Gastrocnemius medialis (tissue), 4 donors: ENCODE measurements around the gene CDC42EP3.

Experiments used
- POLR2A ChIP-seq, 2 donors: fragments of 450-650 bp; IDR thresholded peaks; one replicate each; pipeline ENCODE4 v1.6.1; 2017; ENCODE audit warnings: antibody characterized with exemption in 2 of 2, mild to moderate bottlenecking in 2 of 2, moderate library complexity in 2 of 2
- TF ChIP-seq, protein P1 (sequence below), 5 experiments: fragments of 450-650 bp in 3 of 5; fragments of 200-600 bp in 2 of 5; sonication (generic) in 2 of 5; IDR thresholded peaks in 4 of 5; conservative IDR thresholded peaks in 1 of 5; 1 replicate in 4 of 5; 2 replicates in 1 of 5; pipeline ENCODE4 v1.5.1; 2016 to 2019; ENCODE audit warnings: antibody characterized with exemption in 5 of 5, mild to moderate bottlenecking in 3 of 5, moderate library complexity in 3 of 5

- TF ChIP-seq, protein P1, sequence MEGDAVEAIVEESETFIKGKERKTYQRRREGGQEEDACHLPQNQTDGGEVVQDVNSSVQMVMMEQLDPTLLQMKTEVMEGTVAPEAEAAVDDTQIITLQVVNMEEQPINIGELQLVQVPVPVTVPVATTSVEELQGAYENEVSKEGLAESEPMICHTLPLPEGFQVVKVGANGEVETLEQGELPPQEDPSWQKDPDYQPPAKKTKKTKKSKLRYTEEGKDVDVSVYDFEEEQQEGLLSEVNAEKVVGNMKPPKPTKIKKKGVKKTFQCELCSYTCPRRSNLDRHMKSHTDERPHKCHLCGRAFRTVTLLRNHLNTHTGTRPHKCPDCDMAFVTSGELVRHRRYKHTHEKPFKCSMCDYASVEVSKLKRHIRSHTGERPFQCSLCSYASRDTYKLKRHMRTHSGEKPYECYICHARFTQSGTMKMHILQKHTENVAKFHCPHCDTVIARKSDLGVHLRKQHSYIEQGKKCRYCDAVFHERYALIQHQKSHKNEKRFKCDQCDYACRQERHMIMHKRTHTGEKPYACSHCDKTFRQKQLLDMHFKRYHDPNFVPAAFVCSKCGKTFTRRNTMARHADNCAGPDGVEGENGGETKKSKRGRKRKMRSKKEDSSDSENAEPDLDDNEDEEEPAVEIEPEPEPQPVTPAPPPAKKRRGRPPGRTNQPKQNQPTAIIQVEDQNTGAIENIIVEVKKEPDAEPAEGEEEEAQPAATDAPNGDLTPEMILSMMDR (IDR thresholded peaks at IDR 0.05 in 4 of 5, conservative IDR thresholded peaks at IDR 0.05 in 1 of 5) = no peak
- TF ChIP-seq POLR2A (IDR thresholded peaks at IDR 0.05) = no peak
These were observed 41.8 kb upstream of the CDC42EP3 start for GRCh38 chr2:37713258-37713700.
